Measurements from ENCODE around the gene PGBD1. TPM values are rescaled to one million over a fixed set of nuclear protein-coding genes. Genes with fewer than 3 reads are reported as not detected.
A peak's percentile ranks its signal among the peaks of the same experiment; 100 is the strongest.

The PGBD1 gene
- total RNA-seq, 4 donors from 2014 or later = 0.80 to 2.8 (median 1.5) TPM

DNA sequence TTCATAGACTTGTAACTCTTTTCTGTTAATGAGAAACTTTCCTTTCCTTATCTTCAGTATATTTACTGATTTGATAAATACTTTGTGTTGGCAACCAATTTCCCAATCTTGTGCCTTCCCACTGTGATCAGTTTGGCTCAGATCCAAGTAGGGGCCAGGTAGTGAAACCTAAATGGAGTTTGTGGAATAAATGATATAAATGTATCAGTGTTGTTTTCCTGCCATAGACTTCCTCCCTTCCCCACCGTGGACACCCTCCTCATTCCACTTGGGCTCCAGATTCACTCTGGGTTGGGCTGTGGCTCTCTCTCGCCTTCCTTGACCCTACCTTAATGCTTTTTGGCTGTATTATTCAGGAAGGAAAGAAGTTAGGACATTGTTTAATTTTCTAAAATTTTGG lies 69.7 kb downstream of the PGBD1 start:
- intact Hi-C loops (cut with DNase I; ENCODE audit: low total_unique reads) = loop anchor here (5.0 to 10.0 kb wide), 2 partner anchors 546 to 1216 kb away; a partner anchor contains a TSS
- peak overlapping the region in 3 of 4 donors; percentile 23 to 82 (median 77) for H3K27ac ChIP-seq
- peak overlapping the region in 2 of 4 donors; percentile 87 to 91 for H3K4me3 ChIP-seq
- no peak for TF ChIP-seq POLR2A (IDR thresholded peaks at IDR 0.05)
- TF ChIP-seq, protein P1, sequence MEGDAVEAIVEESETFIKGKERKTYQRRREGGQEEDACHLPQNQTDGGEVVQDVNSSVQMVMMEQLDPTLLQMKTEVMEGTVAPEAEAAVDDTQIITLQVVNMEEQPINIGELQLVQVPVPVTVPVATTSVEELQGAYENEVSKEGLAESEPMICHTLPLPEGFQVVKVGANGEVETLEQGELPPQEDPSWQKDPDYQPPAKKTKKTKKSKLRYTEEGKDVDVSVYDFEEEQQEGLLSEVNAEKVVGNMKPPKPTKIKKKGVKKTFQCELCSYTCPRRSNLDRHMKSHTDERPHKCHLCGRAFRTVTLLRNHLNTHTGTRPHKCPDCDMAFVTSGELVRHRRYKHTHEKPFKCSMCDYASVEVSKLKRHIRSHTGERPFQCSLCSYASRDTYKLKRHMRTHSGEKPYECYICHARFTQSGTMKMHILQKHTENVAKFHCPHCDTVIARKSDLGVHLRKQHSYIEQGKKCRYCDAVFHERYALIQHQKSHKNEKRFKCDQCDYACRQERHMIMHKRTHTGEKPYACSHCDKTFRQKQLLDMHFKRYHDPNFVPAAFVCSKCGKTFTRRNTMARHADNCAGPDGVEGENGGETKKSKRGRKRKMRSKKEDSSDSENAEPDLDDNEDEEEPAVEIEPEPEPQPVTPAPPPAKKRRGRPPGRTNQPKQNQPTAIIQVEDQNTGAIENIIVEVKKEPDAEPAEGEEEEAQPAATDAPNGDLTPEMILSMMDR (IDR thresholded peaks at IDR 0.05 in 4 of 5, conservative IDR thresholded peaks at IDR 0.05 in 1 of 5) = no peak
- peaks cover 29 to 52% of the 10 kb centered on the region in 2 donors for H3K4me1 ChIP-seq
- in situ Hi-C loops (cut with MboI; ENCODE audit: low sequenced_read_pairs in 4 of 4) = loop anchor here (10.0 to 25.0 kb wide), 3 partner anchors 86 to 1189 kb away; partner anchors contain the start of gene ZSCAN26 (in 3 of the 4)
- DNase-seq (no peak), ATAC-seq (no peak)
- no peaks in the 10 kb centered on the region for H3K9me3 ChIP-seq
- H3K36me3 ChIP-seq = no peaks in the 10 kb centered on the region
- H3K27me3 ChIP-seq = no peaks in the 10 kb centered on the region

DNA sequence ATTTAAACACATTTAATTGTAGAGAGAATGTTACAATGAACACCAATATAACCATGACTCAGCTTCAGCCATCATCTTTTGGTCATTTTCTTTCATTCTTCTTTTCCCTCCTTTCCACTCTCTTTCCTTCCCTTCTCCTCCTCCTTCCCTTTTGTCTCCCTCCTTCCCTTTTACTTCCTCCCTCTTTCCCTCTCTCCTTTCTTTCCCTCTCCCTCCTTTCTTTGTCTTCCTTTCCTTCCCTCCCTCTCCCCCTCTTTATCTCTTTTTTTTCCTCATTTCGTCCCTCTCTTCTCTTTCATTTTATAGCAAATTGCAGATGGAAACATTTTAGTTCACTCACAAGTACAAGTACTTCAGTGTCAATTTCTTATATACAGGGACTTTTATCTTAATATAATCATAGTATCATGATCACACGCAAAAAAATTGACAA lies 70.1 kb downstream of the PGBD1 start:
- Histone ChIP-seq H3K27ac (peak overlapping the region in 3 of 4 donors; percentile 23 to 82 (median 77)), H3K27me3 (no peaks in the 10 kb centered on the region), H3K4me3 (peak overlapping the region in 1 of 4 donors; percentile 91), H3K4me1 (peaks cover 32 to 56% of the 10 kb centered on the region in 2 donors), H3K36me3 (no peaks in the 10 kb centered on the region), H3K9me3 (no peaks in the 10 kb centered on the region)
- ATAC-seq (no peak), DNase-seq (no peak)
- intact Hi-C loops (cut with DNase I; ENCODE audit: low total_unique reads) = loop anchor here (5.0 to 10.0 kb wide), 2 partner anchors 546 to 1217 kb away; a partner anchor contains a TSS
- TF ChIP-seq, protein P1 (IDR thresholded peaks at IDR 0.05 in 4 of 5, conservative IDR thresholded peaks at IDR 0.05 in 1 of 5) = no peak
- TF ChIP-seq POLR2A (IDR thresholded peaks at IDR 0.05) = no peak
- in situ Hi-C loops (cut with MboI; ENCODE audit: low sequenced_read_pairs in 4 of 4) = loop anchor here (10.0 to 25.0 kb wide), 3 partner anchors 87 to 1189 kb away; partner anchors contain the start of gene ZSCAN26 (in 3 of the 4)

Other genes with a start within 250 kb of the PGBD1 start
- gene ZNF165, start 201.0 kb upstream of the PGBD1 start, total RNA-seq = under 1 TPM in 2 of 4 donors, not detected in 2; 0.55 to 0.61 TPM
- gene ZSCAN16, start 157.0 kb upstream of the PGBD1 start, total RNA-seq = 1 to 10 TPM; 1.8 to 4.2 (median 3.4) TPM
- gene ZKSCAN8, start 139.7 kb upstream of the PGBD1 start, total RNA-seq = 10 to 100 TPM in 1 of 4 donors, 1 to 10 TPM in 3; 6.6 to 10.4 (median 8.9) TPM
- 1 to 10 TPM; 3.7 to 6.5 (median 4.3) TPM for gene ZSCAN9, start 56.3 kb upstream of the PGBD1 start, total RNA-seq
- 1 to 10 TPM in 3 of 4 donors, under 1 TPM in 1; 0.82 to 3.3 (median 1.1) TPM for gene ZKSCAN4, start 29.3 kb upstream of the PGBD1 start, total RNA-seq
- 10 to 100 TPM in 1 of 4 donors, 1 to 10 TPM in 3; 1.5 to 10.1 (median 5.6) TPM for gene NKAPL, start 22.3 kb upstream of the PGBD1 start, total RNA-seq
- gene ZSCAN26, start 14.4 kb upstream of the PGBD1 start, total RNA-seq = 10 to 100 TPM in 2 of 4 donors, 1 to 10 TPM in 2; 7.3 to 13.4 (median 9.8) TPM
- 10 to 100 TPM in 2 of 4 donors, 1 to 10 TPM in 2; 2.4 to 14.1 (median 7.5) TPM for gene ZSCAN31, start 54.6 kb downstream of the PGBD1 start, total RNA-seq
- 1 to 10 TPM; 1.5 to 4.5 (median 2.4) TPM for gene ZKSCAN3, start 68.4 kb downstream of the PGBD1 start, total RNA-seq
- gene ZSCAN12, start 118.2 kb downstream of the PGBD1 start, total RNA-seq = 1 to 10 TPM in 1 of 4 donors, under 1 TPM in 3; 0.42 to 1.9 (median 0.63) TPM
- under 1 TPM in 2 of 4 donors, not detected in 2; 0.25 to 0.62 TPM for gene ZSCAN23, start 161.9 kb downstream of the PGBD1 start, total RNA-seq
- gene GPX6, start 234.2 kb downstream of the PGBD1 start, total RNA-seq = not detected
- not detected for gene GPX5, start 244.3 kb downstream of the PGBD1 start, total RNA-seq

Measured in gastrocnemius medialis (tissue), 4 donors.